Memory B cell (primary cell): ENCODE measurements around the gene PRR36.

Experiments used
- ATAC-seq: fragments of 150-1000 bp; cut with Tn5 transposase; 2 replicates; pipeline ENCODE4 v1.10.0; 2021; ENCODE audit warnings: low read depth, mild to moderate bottlenecking, moderate library complexity
- DNase-seq, 2 donors: peaks; one replicate each; pipeline ENCODE4 v3.0.0; 2022; ENCODE audit warnings: low spot score in 2 of 2
- H3K27ac Mint-ChIP-seq: one replicate; pipeline ENCODE4 v1.8.0; 2022; ENCODE audit warnings: mild to moderate bottlenecking, moderate library complexity, mixed read lengths
- H3K27me3 Mint-ChIP-seq: one replicate; pipeline ENCODE4 v1.8.0; 2022; ENCODE audit warnings: mixed read lengths
- H3K36me3 Mint-ChIP-seq: one replicate; pipeline ENCODE4 v1.8.0; 2022; ENCODE audit warnings: mild to moderate bottlenecking, mixed read lengths
- H3K4me1 Mint-ChIP-seq: one replicate; pipeline ENCODE4 v1.8.0; 2022; ENCODE audit warnings: mixed read lengths
- H3K4me3 Mint-ChIP-seq: one replicate; pipeline ENCODE4 v1.8.0; 2022; ENCODE audit warnings: mild to moderate bottlenecking, moderate library complexity, mixed read lengths
- H3K9me3 Mint-ChIP-seq: one replicate; pipeline ENCODE4 v1.8.0; 2022; ENCODE audit warnings: mixed read lengths

PRR36 gene

DNA sequence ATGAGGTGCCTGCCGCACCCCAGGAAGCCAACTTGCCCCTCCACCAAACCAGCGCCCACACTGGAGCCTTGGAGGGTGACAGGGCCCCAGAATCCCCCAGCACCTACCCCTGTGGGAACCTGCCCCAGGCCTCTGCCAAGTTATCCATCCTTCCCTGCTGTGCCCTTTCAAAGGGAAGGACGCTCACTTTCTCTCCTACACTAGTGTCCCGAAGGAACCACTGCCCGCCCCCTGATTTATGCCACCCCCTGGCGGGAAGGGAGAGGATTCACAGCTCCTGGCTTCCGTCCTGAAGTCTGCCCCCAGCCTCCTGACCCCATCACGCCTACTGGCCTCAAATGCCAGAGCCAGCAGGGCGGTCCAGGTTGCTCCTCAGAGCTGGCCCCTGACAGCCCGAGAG is 42.7 kb downstream of the PRR36 start:
- Mint-ChIP-seq H3K27ac (peak overlapping the region; percentile 43), H3K4me3 (peak overlapping the region; percentile 83), H3K4me1 (peaks cover 10% of the 10 kb centered on the region), H3K9me3 (no peaks in the 10 kb centered on the region), H3K36me3 (no peaks in the 10 kb centered on the region), H3K27me3 (no peaks in the 10 kb centered on the region)
- DNase-seq (no peak), ATAC-seq (no peak)

DNA sequence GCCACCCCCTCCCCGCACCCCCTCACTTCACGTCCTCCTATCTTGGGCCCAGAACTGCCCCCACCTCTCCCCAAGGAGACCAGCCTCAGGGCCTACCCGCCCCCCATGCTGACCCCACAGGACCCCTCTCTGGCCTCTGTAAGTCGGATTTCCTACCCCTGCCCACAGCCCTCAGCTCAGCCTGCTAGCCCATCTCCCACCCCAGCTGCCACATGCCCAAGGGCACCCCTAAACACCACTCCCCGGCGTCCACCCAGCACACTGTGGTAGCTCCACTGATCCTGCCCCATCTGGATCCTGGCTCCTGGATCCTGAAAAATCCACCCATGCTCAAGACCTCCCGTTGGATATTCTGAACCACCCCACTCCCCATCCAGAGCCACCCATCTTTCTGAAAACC is 43.4 kb downstream of the PRR36 start:
- Mint-ChIP-seq H3K27ac (peak overlapping the region; percentile 43), H3K9me3 (no peaks in the 10 kb centered on the region), H3K27me3 (no peaks in the 10 kb centered on the region), H3K4me3 (peak overlapping the region; percentile 83), H3K36me3 (no peaks in the 10 kb centered on the region), H3K4me1 (peaks cover 10% of the 10 kb centered on the region)
- ATAC-seq (no peak), DNase-seq (no peak)

DNA sequence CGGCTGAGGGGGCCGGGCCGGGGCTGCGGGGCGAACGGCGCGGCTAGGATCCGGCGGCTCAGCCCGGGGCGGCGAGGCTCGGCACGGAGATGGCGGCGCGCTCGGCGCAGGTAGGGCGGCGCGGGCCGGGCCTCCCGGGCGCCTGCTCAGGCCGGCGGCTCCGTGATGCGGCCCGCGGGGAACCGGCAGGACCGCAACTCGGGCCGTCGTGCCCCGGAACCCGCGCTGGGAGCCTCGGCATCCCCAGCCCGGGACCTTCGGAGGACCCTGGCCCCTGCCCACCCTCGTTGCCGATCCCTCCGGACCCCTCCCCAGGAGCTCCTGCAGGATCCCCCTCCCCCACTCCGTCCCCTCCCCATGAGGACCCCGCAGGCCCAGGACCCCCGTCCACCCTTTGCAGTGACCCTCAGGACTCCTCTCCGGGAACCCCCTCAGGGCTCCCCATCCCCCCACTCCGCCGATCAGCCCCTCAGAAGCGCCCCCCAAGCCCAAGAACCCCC is 43.9 kb downstream of the PRR36 start:
- H3K9me3 Mint-ChIP-seq = no peaks in the 10 kb centered on the region
- H3K4me1 Mint-ChIP-seq = peaks cover 10% of the 10 kb centered on the region
- peak; percentile 1 for ATAC-seq
- no peaks in the 10 kb centered on the region for H3K27me3 Mint-ChIP-seq
- no peak overlapping the region for H3K27ac Mint-ChIP-seq
- no peaks in the 10 kb centered on the region for H3K36me3 Mint-ChIP-seq
- no peak for DNase-seq
- peak overlapping the region; percentile 83 for H3K4me3 Mint-ChIP-seq

DNA sequence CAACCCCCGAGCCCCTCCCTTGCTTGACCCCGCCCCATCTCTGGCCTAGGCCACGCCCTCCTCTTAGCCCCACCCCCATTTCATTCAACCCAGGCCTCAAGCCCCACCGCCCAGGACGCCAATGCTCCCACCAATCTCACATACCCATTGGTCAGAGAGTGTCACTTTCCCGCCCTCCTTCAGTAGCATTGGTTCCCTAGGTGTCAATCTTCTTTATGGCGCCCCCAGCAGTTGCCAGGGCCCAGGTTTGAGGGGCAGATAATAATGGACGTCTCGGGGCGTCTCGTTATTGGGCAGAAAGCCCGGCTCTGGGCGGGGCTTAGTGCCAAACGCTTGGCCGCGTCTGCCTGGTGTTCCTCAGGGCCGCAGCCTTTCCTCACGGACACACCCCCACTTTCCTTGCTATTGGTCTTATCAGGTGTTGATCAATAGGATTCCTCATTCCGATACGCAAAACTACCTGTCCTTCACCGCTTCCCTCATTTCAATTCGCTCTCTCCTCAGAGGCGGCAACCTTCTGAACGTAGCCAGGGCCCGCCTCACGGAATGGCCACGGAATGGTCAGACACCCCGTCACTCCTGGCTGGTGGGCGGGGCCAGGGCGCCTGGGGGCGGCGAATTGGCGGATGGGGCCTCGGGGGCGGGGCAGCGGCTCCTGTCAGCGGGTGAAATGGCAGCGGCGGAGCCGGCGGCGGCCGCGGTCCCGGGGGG is 44.5 kb downstream of the PRR36 start, which contains the start of gene EVI5L:
EVI5L (plus strand) TSS at position 658 of the 711 bp plus-strand sequence. CDS start 16,325 bp downstream, outside the sequence.
- peak within 1 kb of the TSS; percentile 48 for H3K27ac Mint-ChIP-seq
- H3K9me3 Mint-ChIP-seq = no peaks in the 10 kb centered on the region
- peak within 1 kb of the TSS; percentile 83 for H3K4me3 Mint-ChIP-seq
- peaks cover 10% of the 10 kb centered on the region for H3K4me1 Mint-ChIP-seq
- ATAC-seq (peak; percentile 81), DNase-seq (peak; percentile 99)
- no peaks in the 10 kb centered on the region for H3K27me3 Mint-ChIP-seq
- H3K36me3 Mint-ChIP-seq = no peaks in the 10 kb centered on the region

DNA sequence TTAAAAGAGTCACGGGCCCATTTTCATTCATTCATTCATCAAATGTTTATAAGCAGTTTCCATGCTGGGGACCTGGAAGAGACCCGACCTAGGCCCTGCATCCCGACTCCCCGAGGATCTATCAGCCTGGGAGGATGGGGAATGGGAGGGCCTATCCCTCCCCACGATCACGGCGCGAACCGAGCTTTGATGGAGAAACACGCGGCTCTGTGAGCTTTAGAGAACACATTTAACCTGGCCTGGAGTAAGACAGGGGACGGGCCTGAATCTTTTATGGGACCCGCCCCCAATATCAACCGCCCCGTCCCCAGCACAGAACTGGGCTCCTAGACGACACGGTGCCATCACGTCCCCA is 45.0 kb downstream of the PRR36 start:
- ATAC-seq = no peak
- peak overlapping the region; percentile 48 for H3K27ac Mint-ChIP-seq

DNA sequence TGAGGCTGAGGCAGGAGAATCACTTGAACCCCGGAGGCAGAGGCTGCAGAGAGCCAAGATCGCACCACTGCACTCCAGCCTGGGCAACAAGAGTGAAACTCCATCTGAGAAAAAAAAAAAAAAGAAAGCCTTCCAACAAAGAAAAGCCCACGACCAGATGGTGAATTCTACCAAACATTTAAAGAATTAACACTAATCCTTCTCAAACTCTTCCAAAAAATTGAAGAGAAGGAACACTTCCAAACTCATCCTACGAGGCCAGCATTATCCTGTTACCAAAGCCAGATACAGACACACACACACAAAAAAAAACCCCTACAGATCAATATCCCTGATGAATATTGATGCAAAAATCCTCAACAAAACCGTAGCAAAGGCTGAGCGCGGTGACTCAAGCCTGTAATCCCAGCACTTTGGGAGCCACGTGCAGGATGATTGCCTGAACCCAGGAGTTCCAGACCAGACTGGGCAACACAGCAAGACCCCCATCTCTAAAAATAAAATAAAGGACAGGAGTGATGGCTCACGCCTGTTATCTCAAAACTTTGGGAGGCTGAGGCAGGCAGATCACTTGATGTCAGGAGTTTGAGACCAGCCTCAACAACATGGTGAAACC is 50.4 kb downstream of the PRR36 start:
- Mint-ChIP-seq H3K9me3 (no peaks in the 10 kb centered on the region), H3K27ac (no peak overlapping the region), H3K27me3 (peaks cover 15% of the 10 kb centered on the region), H3K36me3 (peaks cover 2% of the 10 kb centered on the region), H3K4me3 (no peak overlapping the region), H3K4me1 (peaks cover 7% of the 10 kb centered on the region)
- ATAC-seq (no peak), DNase-seq (no peak)

More for the DNA sequence above, 45.0 kb downstream of the PRR36 start:
- Mint-ChIP-seq H3K9me3 (no peaks in the 10 kb centered on the region), H3K4me3 (peak overlapping the region; percentile 70), H3K36me3 (no peaks in the 10 kb centered on the region), H3K4me1 (peaks cover 10% of the 10 kb centered on the region), H3K27me3 (no peaks in the 10 kb centered on the region)
- DNase-seq = no peak

DNA sequence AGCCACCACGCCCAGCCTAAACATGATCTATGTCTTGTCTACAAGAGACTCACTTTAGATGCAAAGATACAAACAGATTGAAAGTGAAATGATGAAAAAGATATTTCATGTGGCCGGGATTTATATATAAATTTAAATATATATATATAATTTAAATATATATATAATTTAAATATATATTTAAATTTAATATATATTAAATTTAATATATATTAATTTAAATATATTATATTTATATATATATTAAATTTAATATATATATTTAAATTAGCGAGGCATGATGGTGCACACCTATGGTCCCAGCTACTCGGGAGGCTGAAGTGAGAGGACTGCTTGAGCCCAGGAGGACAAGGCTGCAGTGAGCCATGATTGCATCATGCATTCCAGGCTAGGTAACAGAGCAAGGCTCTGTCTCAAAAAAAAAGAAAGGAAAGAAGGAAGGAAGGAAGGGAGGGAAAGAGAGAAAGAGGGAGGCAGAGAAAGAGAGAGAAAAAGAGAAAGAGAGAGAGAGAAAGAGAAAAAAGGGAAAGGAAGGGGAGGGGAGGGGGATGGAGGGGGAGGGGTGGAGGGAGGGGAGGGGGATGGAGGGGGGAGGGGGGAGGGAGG is 51.2 kb downstream of the PRR36 start:
- Mint-ChIP-seq H3K27ac (no peak overlapping the region), H3K4me1 (peaks cover 7% of the 10 kb centered on the region), H3K36me3 (peaks cover 2% of the 10 kb centered on the region), H3K4me3 (no peak overlapping the region), H3K27me3 (peaks cover 15% of the 10 kb centered on the region), H3K9me3 (peaks cover 3% of the 10 kb centered on the region)
- no peak for ATAC-seq
- no peak for DNase-seq

DNA sequence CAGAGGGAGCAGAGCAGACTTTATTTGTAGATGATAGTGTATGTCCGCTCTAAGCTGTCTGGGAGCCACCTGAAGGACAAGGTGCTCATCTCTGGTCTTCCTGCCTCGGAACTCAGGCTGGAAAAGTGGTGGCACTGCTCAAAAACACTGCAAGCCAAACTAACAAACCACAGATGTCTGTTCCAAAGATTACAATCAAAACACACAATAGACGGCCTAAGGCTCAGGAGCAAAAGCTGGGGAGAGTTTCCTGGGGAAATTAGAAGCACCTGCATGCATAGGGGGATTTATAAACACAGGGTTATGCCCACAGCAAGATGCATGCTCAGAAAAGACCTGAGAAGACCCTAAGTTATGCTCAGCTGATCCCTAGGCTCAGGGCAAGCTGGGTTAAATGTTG is 53.6 kb downstream of the PRR36 start:
- Mint-ChIP-seq H3K4me1 (peaks cover 17% of the 10 kb centered on the region), H3K27ac (no peak overlapping the region), H3K27me3 (peaks cover 15% of the 10 kb centered on the region), H3K36me3 (peaks cover 2% of the 10 kb centered on the region), H3K4me3 (no peak overlapping the region), H3K9me3 (peaks cover 5% of the 10 kb centered on the region)
- no peak for ATAC-seq
- DNase-seq = no peak

DNA sequence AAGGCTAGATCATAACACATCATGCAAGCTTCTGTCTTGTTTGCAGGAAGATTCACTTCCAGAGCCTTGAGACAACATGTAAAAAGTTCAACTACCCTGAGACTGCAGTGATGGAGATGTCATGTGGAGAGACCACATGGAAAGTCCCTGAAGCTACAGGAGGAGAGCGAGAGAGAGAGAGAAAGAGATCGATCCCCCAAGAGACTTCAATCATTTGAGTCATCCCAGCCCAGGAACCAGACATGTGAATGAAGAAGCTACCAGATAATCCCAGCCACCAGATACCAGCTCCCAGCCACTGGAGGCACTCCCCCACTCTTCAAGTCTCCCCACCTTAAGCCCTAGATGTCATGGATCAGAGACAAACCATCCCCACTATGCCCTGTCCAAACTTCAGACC is 54.9 kb downstream of the PRR36 start:
- Mint-ChIP-seq H3K9me3 (peaks cover 5% of the 10 kb centered on the region), H3K4me1 (peaks cover 26% of the 10 kb centered on the region), H3K27ac (no peak overlapping the region), H3K27me3 (peaks cover 15% of the 10 kb centered on the region), H3K4me3 (no peak overlapping the region), H3K36me3 (peaks cover 2% of the 10 kb centered on the region)
- DNase-seq (no peak), ATAC-seq (peak; percentile 26)

DNA sequence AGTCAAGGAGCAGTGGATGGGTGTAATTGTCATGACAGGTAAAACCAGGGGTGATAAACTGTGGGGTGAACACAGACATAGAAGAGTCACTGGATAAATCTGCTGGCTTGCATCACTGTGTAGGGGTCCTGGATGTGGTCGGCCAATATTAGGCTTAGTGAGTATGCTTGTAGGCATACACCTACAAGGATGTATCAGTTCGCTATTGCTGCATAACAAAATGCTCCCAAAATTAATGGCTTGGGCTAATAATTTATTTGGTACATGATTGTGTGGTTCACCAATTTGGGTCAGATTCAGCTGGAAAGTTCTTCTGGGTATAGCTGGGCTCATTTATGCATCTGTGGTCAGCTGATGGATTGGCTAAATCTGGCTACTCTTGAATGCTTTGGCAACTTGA is 55.4 kb downstream of the PRR36 start:
- H3K27me3 Mint-ChIP-seq = peaks cover 15% of the 10 kb centered on the region
- ATAC-seq (no peak), DNase-seq (no peak)
- H3K9me3 Mint-ChIP-seq = peaks cover 7% of the 10 kb centered on the region
- H3K36me3 Mint-ChIP-seq = peaks cover 5% of the 10 kb centered on the region
- H3K4me3 Mint-ChIP-seq = no peak overlapping the region
- H3K4me1 Mint-ChIP-seq = peaks cover 26% of the 10 kb centered on the region
- no peak overlapping the region for H3K27ac Mint-ChIP-seq
